ENCODE measurements around the gene DUSP15.
"Not testable (repeated sequence)": the region's sequence is repeated elsewhere in the genome, so short reads cannot be mapped to it uniquely, and the experiment has no call there.

The DUSP15 gene

DNA sequence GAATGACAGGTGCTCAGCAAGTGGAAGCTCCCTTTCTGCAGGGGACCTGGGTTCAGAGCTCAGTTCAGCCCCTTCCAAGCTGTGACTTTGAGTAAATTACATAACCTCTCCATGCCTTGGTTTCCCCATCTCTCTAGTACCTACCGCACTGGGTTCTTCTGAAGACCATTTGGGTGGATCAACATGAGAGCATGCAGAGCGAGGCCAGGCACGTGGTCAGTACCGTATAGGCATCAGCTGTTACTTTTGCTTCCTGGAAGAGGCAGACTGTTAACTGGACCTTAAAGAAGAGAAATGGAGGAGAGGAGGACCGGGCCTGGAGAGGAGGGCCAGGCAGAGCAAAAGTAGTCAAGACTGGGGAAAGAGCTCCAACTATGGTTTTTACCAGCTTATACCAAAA lies 52.9 kb downstream of the DUSP15 start:
- TF ChIP-seq, protein P1, sequence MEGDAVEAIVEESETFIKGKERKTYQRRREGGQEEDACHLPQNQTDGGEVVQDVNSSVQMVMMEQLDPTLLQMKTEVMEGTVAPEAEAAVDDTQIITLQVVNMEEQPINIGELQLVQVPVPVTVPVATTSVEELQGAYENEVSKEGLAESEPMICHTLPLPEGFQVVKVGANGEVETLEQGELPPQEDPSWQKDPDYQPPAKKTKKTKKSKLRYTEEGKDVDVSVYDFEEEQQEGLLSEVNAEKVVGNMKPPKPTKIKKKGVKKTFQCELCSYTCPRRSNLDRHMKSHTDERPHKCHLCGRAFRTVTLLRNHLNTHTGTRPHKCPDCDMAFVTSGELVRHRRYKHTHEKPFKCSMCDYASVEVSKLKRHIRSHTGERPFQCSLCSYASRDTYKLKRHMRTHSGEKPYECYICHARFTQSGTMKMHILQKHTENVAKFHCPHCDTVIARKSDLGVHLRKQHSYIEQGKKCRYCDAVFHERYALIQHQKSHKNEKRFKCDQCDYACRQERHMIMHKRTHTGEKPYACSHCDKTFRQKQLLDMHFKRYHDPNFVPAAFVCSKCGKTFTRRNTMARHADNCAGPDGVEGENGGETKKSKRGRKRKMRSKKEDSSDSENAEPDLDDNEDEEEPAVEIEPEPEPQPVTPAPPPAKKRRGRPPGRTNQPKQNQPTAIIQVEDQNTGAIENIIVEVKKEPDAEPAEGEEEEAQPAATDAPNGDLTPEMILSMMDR (IDR thresholded peaks at IDR 0.05; ENCODE audit: extremely low read depth, insufficient read depth, missing control alignments): no peak
- in situ Hi-C loops (cut with MboI; ENCODE audit: low pct_unique_long_range_greater_than_20kb, low sequenced_read_pairs, unreplicated experiment): no loop called here
- DNase-seq (ENCODE audit: low spot score): no peak

DNA sequence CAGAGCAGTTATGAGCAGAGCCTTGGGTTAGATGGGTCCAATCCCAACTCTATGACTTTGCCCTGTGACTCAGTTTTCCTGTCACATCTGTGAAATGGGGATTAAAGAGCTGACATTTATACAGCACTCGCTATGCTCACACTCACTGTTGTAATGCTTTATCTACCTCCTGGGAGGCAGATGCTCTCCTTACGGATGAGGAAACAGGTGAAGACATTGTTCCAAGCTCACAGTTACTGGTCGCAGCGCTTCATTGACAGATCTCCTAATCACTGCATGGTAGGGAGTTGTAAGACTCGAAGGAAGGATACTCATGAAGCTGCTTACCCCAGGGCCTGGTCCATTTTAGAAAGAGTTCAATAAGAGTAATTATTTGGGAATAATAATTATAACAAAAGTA lies 54.1 kb downstream of the DUSP15 start:
- no peak for DNase-seq (ENCODE audit: low spot score)
- TF ChIP-seq, protein P1 (IDR thresholded peaks at IDR 0.05; ENCODE audit: extremely low read depth, insufficient read depth, missing control alignments): no peak
- in situ Hi-C loops (cut with MboI; ENCODE audit: low pct_unique_long_range_greater_than_20kb, low sequenced_read_pairs, unreplicated experiment): no loop called here

DNA sequence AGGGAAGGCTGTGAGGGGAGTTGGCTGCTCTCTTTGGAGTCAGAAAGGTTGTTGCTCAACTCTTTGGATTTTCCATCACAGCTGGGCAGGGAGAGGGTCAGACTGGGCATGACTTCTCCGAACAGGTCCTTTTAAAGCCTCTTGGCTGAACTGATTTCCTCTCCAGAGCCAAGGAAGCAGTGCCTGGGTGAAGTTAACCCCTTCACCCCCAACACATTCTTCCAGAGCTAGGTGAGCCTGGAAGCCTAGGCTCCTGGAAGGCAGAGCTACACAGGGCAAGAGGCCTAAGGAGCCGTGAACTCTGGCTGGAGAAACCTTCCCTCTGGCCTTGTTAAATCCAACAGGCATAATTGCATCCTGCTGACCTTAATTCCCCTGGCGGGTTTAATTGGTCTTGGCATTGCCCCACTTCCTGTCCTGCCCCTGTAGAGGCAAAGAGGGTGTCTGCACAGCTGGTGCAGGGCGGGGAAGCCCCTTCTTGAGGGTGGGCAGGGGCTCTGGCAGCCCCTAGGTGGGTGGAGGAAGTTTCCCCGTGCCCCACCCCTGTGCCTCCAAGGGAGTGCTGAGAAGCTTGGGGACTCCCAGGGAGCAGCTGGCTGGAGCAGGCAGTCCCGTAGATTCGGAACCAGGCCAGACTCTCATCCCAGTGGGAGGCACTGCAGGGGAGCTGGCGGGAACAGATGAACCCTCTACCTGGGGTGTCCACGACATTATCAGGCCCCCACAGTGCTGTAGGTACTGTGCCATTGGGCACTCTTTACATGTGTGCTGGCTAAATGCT lies 54.7 kb downstream of the DUSP15 start:
- no peak for DNase-seq (ENCODE audit: low spot score)
- in situ Hi-C loops (cut with MboI; ENCODE audit: low pct_unique_long_range_greater_than_20kb, low sequenced_read_pairs, unreplicated experiment): no loop called here
- TF ChIP-seq, protein P1 (IDR thresholded peaks at IDR 0.05; ENCODE audit: extremely low read depth, insufficient read depth, missing control alignments): no peak

DNA sequence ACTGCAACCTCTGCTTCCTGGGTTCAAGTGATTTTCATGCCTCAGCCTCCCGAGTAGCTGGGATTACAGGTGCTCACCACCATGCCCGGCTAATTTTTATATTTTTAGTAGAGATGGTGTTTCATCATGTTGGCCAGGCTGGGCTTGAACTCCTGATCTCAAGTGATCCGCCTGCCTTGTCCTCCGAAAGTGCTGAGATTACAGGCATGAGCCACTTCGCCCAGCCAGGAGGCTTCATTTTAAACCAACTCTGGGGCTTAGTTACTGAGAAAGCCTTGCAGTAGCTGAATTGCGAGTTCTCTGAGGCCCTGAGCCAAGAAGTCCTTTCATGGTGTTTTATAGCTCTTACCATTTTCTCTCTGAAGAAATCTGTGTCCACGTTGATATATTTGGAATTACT lies 56.2 kb downstream of the DUSP15 start:
- in situ Hi-C loops (cut with MboI; ENCODE audit: low pct_unique_long_range_greater_than_20kb, low sequenced_read_pairs, unreplicated experiment): not testable (repeated sequence)

DNA sequence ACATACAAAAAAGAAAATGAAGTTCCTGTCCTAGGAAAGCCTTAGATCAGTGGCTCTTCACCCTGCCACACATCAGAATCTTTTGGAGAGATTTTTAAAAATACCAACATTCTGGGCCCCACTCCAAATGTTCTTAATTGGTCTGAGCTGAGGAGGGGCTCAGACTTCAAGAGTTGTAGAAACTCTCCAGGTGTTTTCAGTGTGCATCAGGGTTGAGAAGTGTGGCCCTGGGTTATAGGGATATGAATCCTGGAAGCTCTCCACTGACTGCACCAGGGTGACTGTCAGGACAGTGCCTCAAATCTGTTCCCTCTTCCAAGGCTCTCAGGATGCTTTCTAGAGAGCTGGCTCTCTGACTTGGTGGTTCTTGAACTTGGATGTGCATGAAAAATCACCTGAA lies 56.7 kb downstream of the DUSP15 start:
- TF ChIP-seq, protein P1 (IDR thresholded peaks at IDR 0.05; ENCODE audit: extremely low read depth, insufficient read depth, missing control alignments): no peak
- DNase-seq (ENCODE audit: low spot score): no peak
- in situ Hi-C loops (cut with MboI; ENCODE audit: low pct_unique_long_range_greater_than_20kb, low sequenced_read_pairs, unreplicated experiment): no loop called here

More for the DNA sequence above, 56.2 kb downstream of the DUSP15 start:
- DNase-seq (ENCODE audit: low spot score): not testable (repeated sequence)

DNA sequence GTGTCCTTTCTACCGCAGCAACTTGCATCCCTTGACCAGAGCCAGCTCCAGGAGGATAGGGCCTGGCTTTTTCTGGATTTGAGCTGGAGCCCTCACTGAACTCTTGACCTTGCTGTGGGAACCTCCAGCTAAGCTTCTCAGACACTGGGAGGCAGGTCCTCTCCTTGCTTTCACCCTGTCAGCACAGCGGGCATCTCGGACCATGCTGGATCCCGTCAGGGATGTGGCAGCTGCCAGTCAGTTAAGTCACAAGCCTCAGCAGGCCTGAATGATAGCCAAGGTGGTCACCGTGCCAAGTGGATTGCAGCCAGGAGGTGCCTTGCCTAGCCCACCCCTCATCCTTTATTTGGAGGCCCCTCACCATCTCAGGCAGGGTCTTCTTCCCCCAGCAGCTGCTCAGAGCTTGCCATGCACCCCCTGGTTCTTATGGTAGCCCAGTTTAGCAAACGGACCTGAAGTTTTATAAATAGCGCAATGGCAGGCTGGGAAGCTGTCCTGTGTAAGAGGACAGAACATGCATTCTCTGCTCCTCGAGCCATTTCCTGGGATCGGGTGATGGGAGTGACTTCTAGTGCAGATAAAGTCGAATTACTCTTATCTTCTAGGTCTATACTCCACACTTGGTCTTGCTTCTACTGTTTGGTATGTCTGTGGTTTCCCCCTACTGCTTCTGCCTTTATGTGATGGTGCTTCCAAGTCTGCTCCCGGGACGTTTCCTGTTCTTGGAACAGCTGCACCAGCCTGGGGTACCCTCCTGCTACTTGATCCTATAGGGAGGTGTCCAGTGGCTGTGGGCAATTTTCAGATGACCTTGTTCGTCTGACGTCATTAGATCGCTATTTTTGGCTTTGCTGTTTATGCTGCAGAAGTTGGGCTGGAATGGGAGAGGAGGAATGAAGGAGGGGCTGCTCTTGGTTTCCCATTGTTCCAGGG lies 58.3 kb downstream of the DUSP15 start:
- DNase-seq (ENCODE audit: low spot score): no peak
- in situ Hi-C loops (cut with MboI; ENCODE audit: low pct_unique_long_range_greater_than_20kb, low sequenced_read_pairs, unreplicated experiment): no loop called here
- TF ChIP-seq, protein P1 (IDR thresholded peaks at IDR 0.05; ENCODE audit: extremely low read depth, insufficient read depth, missing control alignments): no peak

DNA sequence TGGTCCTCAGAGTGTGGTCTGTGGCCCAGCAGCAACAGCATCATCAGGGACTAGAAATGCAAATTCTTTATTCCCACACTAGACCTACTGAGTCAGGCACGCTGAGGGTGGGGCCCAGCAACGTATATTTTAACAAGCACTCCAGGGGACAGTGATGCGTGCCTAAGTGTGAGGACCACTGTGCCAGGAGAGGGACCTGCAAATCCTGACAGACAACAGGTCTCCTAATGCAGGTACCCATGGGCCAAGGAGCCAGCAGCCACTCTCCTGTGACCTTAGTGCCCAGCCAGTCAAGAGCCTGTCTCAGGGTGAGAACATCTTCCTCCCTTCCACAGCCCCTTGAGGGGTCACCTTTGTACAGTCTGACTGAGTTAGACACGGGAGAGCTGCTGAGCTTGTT lies 59.1 kb downstream of the DUSP15 start:
- TF ChIP-seq, protein P1 (IDR thresholded peaks at IDR 0.05; ENCODE audit: extremely low read depth, insufficient read depth, missing control alignments): no peak
- DNase-seq (ENCODE audit: low spot score): no peak
- in situ Hi-C loops (cut with MboI; ENCODE audit: low pct_unique_long_range_greater_than_20kb, low sequenced_read_pairs, unreplicated experiment): no loop called here

Data from GM13977 (cell line).